ENCODE measurements around the gene TMEM117.

TMEM117 gene

DNA sequence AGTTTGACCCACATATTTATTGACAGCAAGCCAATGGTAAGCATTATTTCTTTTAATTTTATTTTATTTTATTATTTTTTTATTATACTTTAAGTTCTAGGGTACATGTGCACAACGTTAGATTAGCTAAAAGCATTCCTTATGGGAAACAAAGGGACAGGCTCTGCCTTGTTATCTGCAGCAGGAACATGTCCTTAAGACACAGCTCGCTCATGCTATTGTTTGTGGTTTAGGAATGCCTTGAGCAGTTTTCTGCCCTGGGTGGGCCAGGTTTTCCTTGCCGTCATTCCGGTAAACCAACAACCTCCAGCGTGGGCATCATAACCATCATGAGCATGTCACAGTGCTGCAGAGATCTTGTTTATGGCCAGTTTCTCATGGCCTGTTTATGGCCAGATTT is 370.2 kb downstream of the TMEM117 start:
- Histone ChIP-seq H3K79me1 (ENCODE audit: low read length) (no peaks in the 10 kb centered on the region), H3K18ac (ENCODE audit: low read length) (no peak overlapping the region), H4K8ac (ENCODE audit: low read depth, low read length) (no peak overlapping the region), H3K9me3 (ENCODE audit: insufficient read depth, low read depth, low read length) (peaks cover 2% of the 10 kb centered on the region), H3K36me3 (ENCODE audit: control insufficient read depth in 1 of 2, insufficient read depth in 2 of 2, low read length in 2 of 2) (no peaks in the 10 kb centered on the region), H3K23ac (ENCODE audit: low read length) (no peak overlapping the region), H2BK12ac (ENCODE audit: low read length) (no peak overlapping the region), H3K4me3 (ENCODE audit: low read depth, low read length) (no peak overlapping the region), H3K27me3 (ENCODE audit: insufficient read depth, low read length) (no peaks in the 10 kb centered on the region), H3K4me2 (ENCODE audit: low read length) (no peak overlapping the region), H2AK5ac (ENCODE audit: low read length) (no peak overlapping the region), H3K4ac (ENCODE audit: low read depth, low read length) (no peak overlapping the region), H3K4me1 (ENCODE audit: control insufficient read depth in 1 of 2, insufficient read depth in 2 of 2, low read length in 2 of 2) (no peaks in the 10 kb centered on the region), H2BK120ac (ENCODE audit: insufficient read depth, low read length, poor library complexity) (no peak overlapping the region), H4K12ac (ENCODE audit: low read depth, low read length) (no peak overlapping the region), H3K14ac (ENCODE audit: low read length) (no peak overlapping the region), H3K9ac (ENCODE audit: low read length) (no peak overlapping the region), H4K91ac (ENCODE audit: low read depth, low read length) (no peak overlapping the region), H3K79me2 (ENCODE audit: control insufficient read depth, insufficient read depth, low read length, poor library complexity) (no peaks in the 10 kb centered on the region), H3K27ac (ENCODE audit: low read depth, low read length) (no peak overlapping the region), H2BK5ac (ENCODE audit: low read depth, low read length, poor library complexity) (no peak overlapping the region), H2AFZ (ENCODE audit: insufficient read depth, low read length, poor library complexity) (no peak overlapping the region)
- WGBS (ENCODE audit: extremely low coverage, insufficient coverage, insufficient read length): no CpG with 5 or more reads among the region's 5 CpGs
- no peak for DNase-seq

DNA sequence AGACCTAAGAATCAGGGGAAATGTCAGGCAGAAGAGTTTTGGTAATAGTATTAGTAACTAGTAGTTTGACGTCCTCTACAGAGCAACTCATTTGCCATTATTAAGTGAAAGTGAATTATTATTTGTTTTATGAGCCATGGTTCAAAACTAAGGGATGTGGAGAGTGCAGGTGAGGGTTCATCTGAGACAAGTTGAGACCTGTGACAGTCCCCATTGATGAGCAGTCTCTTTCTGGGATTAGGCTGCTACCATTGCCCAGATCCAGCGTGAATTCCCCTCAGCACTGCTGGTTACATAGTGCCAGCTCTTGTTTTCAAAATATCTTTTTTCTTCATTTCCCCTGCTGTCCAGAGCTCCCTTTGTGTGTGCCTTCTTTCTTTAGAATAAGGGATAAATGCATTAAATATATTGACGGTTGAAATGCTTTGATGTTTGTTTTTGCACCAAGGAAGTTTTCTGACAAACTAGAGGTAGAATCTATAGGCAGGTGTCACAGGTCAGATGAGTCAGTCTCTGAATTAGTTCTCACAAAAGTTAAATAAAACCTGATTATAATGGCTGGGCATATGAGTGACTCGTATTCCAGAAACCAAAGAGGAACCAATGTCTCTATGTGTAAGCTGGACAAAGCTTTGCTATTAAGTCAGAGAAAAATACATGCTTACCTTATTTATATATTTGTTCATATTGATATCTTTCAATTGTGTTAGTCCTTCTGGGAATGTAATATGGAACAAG is 381.4 kb downstream of the TMEM117 start:
- H3K9ac ChIP-seq (ENCODE audit: low read length): no peak overlapping the region
- H4K12ac ChIP-seq (ENCODE audit: low read depth, low read length): no peak overlapping the region
- no peak overlapping the region for H3K4me2 ChIP-seq (ENCODE audit: low read length)
- no peak overlapping the region for H4K91ac ChIP-seq (ENCODE audit: low read depth, low read length)
- no peaks in the 10 kb centered on the region for H3K27me3 ChIP-seq (ENCODE audit: insufficient read depth, low read length)
- no peak overlapping the region for H2AK5ac ChIP-seq (ENCODE audit: low read length)
- no peaks in the 10 kb centered on the region for H3K36me3 ChIP-seq (ENCODE audit: control insufficient read depth in 1 of 2, insufficient read depth in 2 of 2, low read length in 2 of 2)
- no peak overlapping the region for H2BK12ac ChIP-seq (ENCODE audit: low read length)
- H2BK120ac ChIP-seq (ENCODE audit: insufficient read depth, low read length, poor library complexity): no peak overlapping the region
- H3K4ac ChIP-seq (ENCODE audit: low read depth, low read length): no peak overlapping the region
- no peak overlapping the region for H3K27ac ChIP-seq (ENCODE audit: low read depth, low read length)
- DNase-seq: no peak
- H3K79me1 ChIP-seq (ENCODE audit: low read length): no peaks in the 10 kb centered on the region
- no peaks in the 10 kb centered on the region for H3K9me3 ChIP-seq (ENCODE audit: insufficient read depth, low read depth, low read length)
- H2AFZ ChIP-seq (ENCODE audit: insufficient read depth, low read length, poor library complexity): no peak overlapping the region
- H4K8ac ChIP-seq (ENCODE audit: low read depth, low read length): no peak overlapping the region
- no peaks in the 10 kb centered on the region for H3K4me1 ChIP-seq (ENCODE audit: control insufficient read depth in 1 of 2, insufficient read depth in 2 of 2, low read length in 2 of 2)
- no peaks in the 10 kb centered on the region for H3K79me2 ChIP-seq (ENCODE audit: control insufficient read depth, insufficient read depth, low read length, poor library complexity)
- no CpG with 5 or more reads among the region's 4 CpGs for WGBS (ENCODE audit: extremely low coverage, insufficient coverage, insufficient read length)
- no peak overlapping the region for H3K4me3 ChIP-seq (ENCODE audit: low read depth, low read length)
- no peak overlapping the region for H2BK5ac ChIP-seq (ENCODE audit: low read depth, low read length, poor library complexity)
- no peak overlapping the region for H3K14ac ChIP-seq (ENCODE audit: low read length)
- no peak overlapping the region for H3K18ac ChIP-seq (ENCODE audit: low read length)
- no peak overlapping the region for H3K23ac ChIP-seq (ENCODE audit: low read length)

DNA sequence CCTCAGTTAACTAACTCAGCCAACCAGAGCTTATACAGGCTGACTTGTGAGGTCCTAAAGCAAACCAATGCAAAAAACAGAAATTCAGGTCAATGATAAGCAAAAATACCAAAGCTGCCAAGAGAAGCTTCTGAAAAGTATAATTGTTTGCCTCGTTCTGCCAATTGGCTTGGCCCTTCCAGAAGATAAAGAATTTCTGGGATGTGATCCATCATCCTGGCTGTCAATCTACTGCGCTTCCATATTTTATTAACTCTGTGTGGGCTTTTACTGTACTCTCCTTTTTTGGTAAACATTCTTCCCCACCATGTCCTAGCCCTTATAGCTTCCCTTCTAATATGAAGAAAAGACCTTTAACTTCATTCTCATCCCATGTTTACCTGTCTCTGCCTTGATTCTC is 387.9 kb downstream of the TMEM117 start:
- H4K12ac ChIP-seq (ENCODE audit: low read depth, low read length): no peak overlapping the region
- H3K79me2 ChIP-seq (ENCODE audit: control insufficient read depth, insufficient read depth, low read length, poor library complexity): no peaks in the 10 kb centered on the region
- no peaks in the 10 kb centered on the region for H3K27me3 ChIP-seq (ENCODE audit: insufficient read depth, low read length)
- H3K9me3 ChIP-seq (ENCODE audit: insufficient read depth, low read depth, low read length): no peaks in the 10 kb centered on the region
- no peak overlapping the region for H2BK12ac ChIP-seq (ENCODE audit: low read length)
- H3K27ac ChIP-seq (ENCODE audit: low read depth, low read length): no peak overlapping the region
- no peak overlapping the region for H2BK120ac ChIP-seq (ENCODE audit: insufficient read depth, low read length, poor library complexity)
- no peaks in the 10 kb centered on the region for H3K36me3 ChIP-seq (ENCODE audit: control insufficient read depth in 1 of 2, insufficient read depth in 2 of 2, low read length in 2 of 2)
- H3K79me1 ChIP-seq (ENCODE audit: low read length): no peaks in the 10 kb centered on the region
- no peak overlapping the region for H4K91ac ChIP-seq (ENCODE audit: low read depth, low read length)
- no peak overlapping the region for H3K23ac ChIP-seq (ENCODE audit: low read length)
- H3K14ac ChIP-seq (ENCODE audit: low read length): no peak overlapping the region
- no peak overlapping the region for H4K8ac ChIP-seq (ENCODE audit: low read depth, low read length)
- WGBS (ENCODE audit: extremely low coverage, insufficient coverage, insufficient read length): no CpG with 5 or more reads among the region's 2 CpGs
- no peak overlapping the region for H3K9ac ChIP-seq (ENCODE audit: low read length)
- H3K4me1 ChIP-seq (ENCODE audit: control insufficient read depth in 1 of 2, insufficient read depth in 2 of 2, low read length in 2 of 2): no peaks in the 10 kb centered on the region
- no peak overlapping the region for H3K4me3 ChIP-seq (ENCODE audit: low read depth, low read length)
- no peak for DNase-seq
- H3K4ac ChIP-seq (ENCODE audit: low read depth, low read length): no peak overlapping the region
- H3K18ac ChIP-seq (ENCODE audit: low read length): no peak overlapping the region
- no peak overlapping the region for H3K4me2 ChIP-seq (ENCODE audit: low read length)
- H2BK5ac ChIP-seq (ENCODE audit: low read depth, low read length, poor library complexity): no peak overlapping the region
- H2AK5ac ChIP-seq (ENCODE audit: low read length): no peak overlapping the region
- H2AFZ ChIP-seq (ENCODE audit: insufficient read depth, low read length, poor library complexity): no peak overlapping the region

DNA sequence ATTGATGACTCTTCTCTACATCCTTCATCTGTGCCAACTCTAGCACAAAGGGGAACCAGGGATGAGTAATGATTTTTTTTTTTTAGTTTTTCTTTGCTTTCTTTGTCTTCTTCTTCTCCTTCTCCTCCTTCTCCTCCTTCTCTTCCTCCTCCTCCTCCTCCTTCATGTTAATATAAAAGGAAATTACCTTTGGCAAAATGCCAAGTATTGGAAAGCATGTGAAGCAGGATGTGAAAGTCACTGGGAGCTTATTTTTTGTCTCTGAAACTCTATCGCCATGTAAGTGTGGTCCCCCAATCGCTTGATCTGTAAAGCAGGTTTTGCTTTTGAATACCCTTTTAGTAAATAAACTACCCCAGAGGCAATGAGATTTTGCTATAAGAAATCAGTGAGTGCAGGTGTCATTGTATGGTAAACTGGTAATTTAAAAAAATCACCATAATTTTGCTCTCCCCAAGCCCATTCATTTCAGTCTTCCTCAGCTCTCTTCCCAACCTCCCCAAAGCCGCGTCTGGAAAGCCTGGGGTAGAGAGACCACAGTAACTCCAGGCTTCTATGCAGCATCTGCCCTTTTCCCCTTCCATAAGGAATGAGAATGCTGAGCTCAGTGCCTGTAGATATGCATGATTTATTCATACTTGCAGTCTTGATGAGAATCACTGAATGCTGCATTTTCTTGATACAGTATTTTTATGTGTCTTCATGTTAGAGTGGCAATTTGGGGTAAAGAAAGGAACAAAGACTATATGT is 388.7 kb downstream of the TMEM117 start:
- H4K12ac ChIP-seq (ENCODE audit: low read depth, low read length): no peak overlapping the region
- no peak overlapping the region for H2BK120ac ChIP-seq (ENCODE audit: insufficient read depth, low read length, poor library complexity)
- H2AK5ac ChIP-seq (ENCODE audit: low read length): no peak overlapping the region
- H3K27ac ChIP-seq (ENCODE audit: low read depth, low read length): no peak overlapping the region
- no peak for DNase-seq
- H3K9me3 ChIP-seq (ENCODE audit: insufficient read depth, low read depth, low read length): no peaks in the 10 kb centered on the region
- H3K27me3 ChIP-seq (ENCODE audit: insufficient read depth, low read length): no peaks in the 10 kb centered on the region
- no peak overlapping the region for H2BK12ac ChIP-seq (ENCODE audit: low read length)
- H4K91ac ChIP-seq (ENCODE audit: low read depth, low read length): no peak overlapping the region
- no peak overlapping the region for H3K23ac ChIP-seq (ENCODE audit: low read length)
- no peak overlapping the region for H2BK5ac ChIP-seq (ENCODE audit: low read depth, low read length, poor library complexity)
- H3K4me1 ChIP-seq (ENCODE audit: control insufficient read depth in 1 of 2, insufficient read depth in 2 of 2, low read length in 2 of 2): no peaks in the 10 kb centered on the region
- H3K36me3 ChIP-seq (ENCODE audit: control insufficient read depth in 1 of 2, insufficient read depth in 2 of 2, low read length in 2 of 2): no peaks in the 10 kb centered on the region
- H3K79me1 ChIP-seq (ENCODE audit: low read length): no peaks in the 10 kb centered on the region
- H3K4me3 ChIP-seq (ENCODE audit: low read depth, low read length): no peak overlapping the region
- no peak overlapping the region for H3K4me2 ChIP-seq (ENCODE audit: low read length)
- H3K79me2 ChIP-seq (ENCODE audit: control insufficient read depth, insufficient read depth, low read length, poor library complexity): no peaks in the 10 kb centered on the region
- no CpG with 5 or more reads among the region's 4 CpGs for WGBS (ENCODE audit: extremely low coverage, insufficient coverage, insufficient read length)
- no peak overlapping the region for H4K8ac ChIP-seq (ENCODE audit: low read depth, low read length)
- H3K4ac ChIP-seq (ENCODE audit: low read depth, low read length): no peak overlapping the region
- H3K9ac ChIP-seq (ENCODE audit: low read length): no peak overlapping the region
- H2AFZ ChIP-seq (ENCODE audit: insufficient read depth, low read length, poor library complexity): no peak overlapping the region
- H3K18ac ChIP-seq (ENCODE audit: low read length): no peak overlapping the region
- H3K14ac ChIP-seq (ENCODE audit: low read length): no peak overlapping the region

Measured in trophoblast cell (in vitro differentiated cells and primary cell).